GM10847 (cell line): ENCODE results near the gene BMF.
A peak's percentile ranks its signal among the peaks of the same experiment; 100 is the strongest.

ENCODE experiments used
- POLR2A ChIP-seq: IDR thresholded peaks from 2 replicates; pipeline ENCODE4 v1.6.1; 2011; ENCODE audit not compliant: insufficient read length; ENCODE audit errors: extremely low read depth

The BMF gene

GRCh38 chr15:40130118-40130517 lies 21.4 kb upstream of the BMF start:
- TF ChIP-seq POLR2A = no peak

- no peak for TF ChIP-seq POLR2A
These were observed 20.3 kb upstream of the BMF start for GRCh38 chr15:40128766-40129660.

- TF ChIP-seq POLR2A = no peak
These were observed 17.3 kb upstream of the BMF start for GRCh38 chr15:40125950-40126349.

- no peak for TF ChIP-seq POLR2A
These were observed 13.4 kb upstream of the BMF start for GRCh38 chr15:40121911-40122638.

GRCh38 chr15:40118473-40118872 lies 9.8 kb upstream of the BMF start:
- TF ChIP-seq POLR2A = no peak

- TF ChIP-seq POLR2A = no peak
These were observed 7.0 kb upstream of the BMF start for GRCh38 chr15:40115670-40116093.

- TF ChIP-seq POLR2A = no peak
These were observed 5.5 kb upstream of the BMF start for GRCh38 chr15:40114218-40114617.

GRCh38 chr15:40112789-40113188 lies 4.1 kb upstream of the BMF start:
- no peak for TF ChIP-seq POLR2A

- no peak for TF ChIP-seq POLR2A
These were observed 3.2 kb upstream of the BMF start for GRCh38 chr15:40111888-40112287.

GRCh38 chr15:40110866-40111550 lies 2.3 kb upstream of the BMF start:
- no peak for TF ChIP-seq POLR2A

- TF ChIP-seq POLR2A = no peak
These were observed 421 bp downstream of the BMF start for GRCh38 chr15:40108061-40108854.

- no peak for TF ChIP-seq POLR2A
These were observed 2.2 kb downstream of the BMF start for GRCh38 chr15:40106203-40107161.

- peak; percentile 67 for TF ChIP-seq POLR2A
These were observed 3.0 kb downstream of the BMF start for GRCh38 chr15:40105517-40106202.

- no peak for TF ChIP-seq POLR2A
These were observed 3.7 kb downstream of the BMF start for GRCh38 chr15:40104865-40105516.
